PFSK-1 (cell line): ENCODE data around the gene CD79B.

ENCODE experiments used
- SIN3A ChIP-seq: IDR thresholded peaks from 2 replicates; pipeline ENCODE4 v1.6.1; 2012; ENCODE audit warnings: mild to moderate bottlenecking, low read length, moderate library complexity, borderline replicate concordance; ENCODE audit not compliant: insufficient read depth
- TF ChIP-seq, protein P1 (sequence below), 2 experiments: IDR thresholded peaks; 2 replicates each; pipeline versions ENCODE4 v1.6.1 to v1.8.0; 2011 to 2012; ENCODE audit warnings: low read depth in 2 of 2, low read length in 2 of 2, control low read depth in 1 of 2, inconsistent platforms in 1 of 2, mild to moderate bottlenecking in 1 of 2, moderate library complexity in 1 of 2; ENCODE audit not compliant: insufficient read depth in 1 of 2

DNA sequence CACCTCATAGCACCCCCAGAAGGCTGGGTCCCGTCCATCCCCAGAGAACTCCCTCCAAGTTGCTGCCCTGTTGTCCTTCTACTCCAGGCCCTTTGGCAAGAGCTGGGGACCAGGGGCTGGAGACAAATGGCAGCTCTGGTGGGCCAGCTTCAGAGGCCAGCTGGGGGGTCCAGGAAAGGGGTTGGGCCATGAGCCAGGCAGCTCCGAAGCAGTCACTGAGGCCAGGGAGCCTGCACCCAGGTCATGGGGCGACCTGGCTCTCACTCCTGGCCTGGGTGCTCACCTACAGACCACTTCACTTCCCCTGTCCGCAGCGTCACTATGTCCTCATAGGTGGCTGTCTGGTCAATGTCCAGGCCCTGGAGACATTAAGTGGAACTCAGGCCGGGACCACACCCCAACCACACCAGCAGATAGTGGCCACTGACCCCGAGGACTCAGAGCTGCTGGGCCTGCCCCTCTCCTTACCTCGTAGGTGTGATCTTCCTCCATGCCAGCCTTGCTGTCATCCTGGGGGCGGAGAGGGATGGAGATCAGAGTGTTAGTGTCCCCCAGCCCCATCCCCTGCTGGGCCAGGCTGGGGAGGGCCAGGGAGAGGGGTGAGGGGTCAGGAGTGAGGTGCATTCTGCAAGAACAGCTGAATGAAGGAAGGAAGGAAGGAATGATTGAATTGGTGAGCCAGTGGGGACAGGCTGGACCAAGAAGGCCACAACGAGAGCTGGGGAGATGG, 3.0 kb downstream of the CD79B start:
- TF ChIP-seq, protein P1, sequence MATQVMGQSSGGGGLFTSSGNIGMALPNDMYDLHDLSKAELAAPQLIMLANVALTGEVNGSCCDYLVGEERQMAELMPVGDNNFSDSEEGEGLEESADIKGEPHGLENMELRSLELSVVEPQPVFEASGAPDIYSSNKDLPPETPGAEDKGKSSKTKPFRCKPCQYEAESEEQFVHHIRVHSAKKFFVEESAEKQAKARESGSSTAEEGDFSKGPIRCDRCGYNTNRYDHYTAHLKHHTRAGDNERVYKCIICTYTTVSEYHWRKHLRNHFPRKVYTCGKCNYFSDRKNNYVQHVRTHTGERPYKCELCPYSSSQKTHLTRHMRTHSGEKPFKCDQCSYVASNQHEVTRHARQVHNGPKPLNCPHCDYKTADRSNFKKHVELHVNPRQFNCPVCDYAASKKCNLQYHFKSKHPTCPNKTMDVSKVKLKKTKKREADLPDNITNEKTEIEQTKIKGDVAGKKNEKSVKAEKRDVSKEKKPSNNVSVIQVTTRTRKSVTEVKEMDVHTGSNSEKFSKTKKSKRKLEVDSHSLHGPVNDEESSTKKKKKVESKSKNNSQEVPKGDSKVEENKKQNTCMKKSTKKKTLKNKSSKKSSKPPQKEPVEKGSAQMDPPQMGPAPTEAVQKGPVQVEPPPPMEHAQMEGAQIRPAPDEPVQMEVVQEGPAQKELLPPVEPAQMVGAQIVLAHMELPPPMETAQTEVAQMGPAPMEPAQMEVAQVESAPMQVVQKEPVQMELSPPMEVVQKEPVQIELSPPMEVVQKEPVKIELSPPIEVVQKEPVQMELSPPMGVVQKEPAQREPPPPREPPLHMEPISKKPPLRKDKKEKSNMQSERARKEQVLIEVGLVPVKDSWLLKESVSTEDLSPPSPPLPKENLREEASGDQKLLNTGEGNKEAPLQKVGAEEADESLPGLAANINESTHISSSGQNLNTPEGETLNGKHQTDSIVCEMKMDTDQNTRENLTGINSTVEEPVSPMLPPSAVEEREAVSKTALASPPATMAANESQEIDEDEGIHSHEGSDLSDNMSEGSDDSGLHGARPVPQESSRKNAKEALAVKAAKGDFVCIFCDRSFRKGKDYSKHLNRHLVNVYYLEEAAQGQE (IDR thresholded peaks at IDR 0.05; ENCODE audit: insufficient read depth in 1 of 2, low read depth in 2 of 2, low read length in 2 of 2): no peak
- TF ChIP-seq SIN3A: no peak
